Measurements from ENCODE around the gene RALGPS2. TPM values are rescaled to one million over a fixed set of nuclear protein-coding genes. Genes with fewer than 3 reads are reported as not detected.
A peak's percentile ranks its signal among the peaks of the same experiment; 100 is the strongest.
"Not testable (repeated sequence)": the region's sequence is repeated elsewhere in the genome, so short reads cannot be mapped to it uniquely, and the experiment has no call there.

RALGPS2 gene
- total and polyA plus RNA-seq, 2 donors, result 6.4 to 17.8 TPM

DNA sequence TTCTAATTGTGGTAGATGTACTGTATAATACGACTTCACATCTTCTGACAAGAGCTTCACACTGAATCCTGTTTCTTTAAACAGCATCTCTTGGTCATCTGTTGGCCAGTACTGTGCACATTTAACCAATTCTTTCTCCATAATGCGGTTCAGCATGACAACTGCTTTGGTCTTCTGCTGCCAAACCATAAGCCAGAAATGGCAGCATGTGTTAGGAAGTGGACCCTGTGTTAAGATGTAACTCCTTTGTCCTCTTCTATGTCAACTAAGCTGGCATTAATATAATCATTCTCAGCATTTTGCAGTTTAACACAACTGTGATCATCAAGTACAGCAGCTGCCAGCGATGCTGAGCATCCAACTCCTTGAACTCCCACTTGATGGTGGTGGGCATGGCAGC lies 22.3 kb downstream of the RALGPS2 start:
- H3K4me1 ChIP-seq (ENCODE audit: control insufficient read depth in 2 of 2, insufficient read depth in 2 of 2, low read length in 2 of 2); DNase-seq (ENCODE audit: low read depth in 6 of 9, low spot score in 9 of 9); H3K4me3 ChIP-seq (ENCODE audit: low read length in 2 of 2); H3K27me3 ChIP-seq (ENCODE audit: control insufficient read depth in 2 of 2, insufficient read depth in 1 of 2, low read length in 1 of 2); H3K36me3 ChIP-seq (ENCODE audit: control insufficient read depth in 2 of 2, insufficient read depth in 2 of 2, low read length in 1 of 2); H3K9me3 ChIP-seq (ENCODE audit: control insufficient read depth in 2 of 2, insufficient read depth in 1 of 2, low read length in 1 of 2); H3K27ac ChIP-seq (ENCODE audit: low read depth in 1 of 2, low read length in 1 of 2): not testable (repeated sequence)
- 98% methylated on average over 3 of the region's 3 CpGs for WGBS

DNA sequence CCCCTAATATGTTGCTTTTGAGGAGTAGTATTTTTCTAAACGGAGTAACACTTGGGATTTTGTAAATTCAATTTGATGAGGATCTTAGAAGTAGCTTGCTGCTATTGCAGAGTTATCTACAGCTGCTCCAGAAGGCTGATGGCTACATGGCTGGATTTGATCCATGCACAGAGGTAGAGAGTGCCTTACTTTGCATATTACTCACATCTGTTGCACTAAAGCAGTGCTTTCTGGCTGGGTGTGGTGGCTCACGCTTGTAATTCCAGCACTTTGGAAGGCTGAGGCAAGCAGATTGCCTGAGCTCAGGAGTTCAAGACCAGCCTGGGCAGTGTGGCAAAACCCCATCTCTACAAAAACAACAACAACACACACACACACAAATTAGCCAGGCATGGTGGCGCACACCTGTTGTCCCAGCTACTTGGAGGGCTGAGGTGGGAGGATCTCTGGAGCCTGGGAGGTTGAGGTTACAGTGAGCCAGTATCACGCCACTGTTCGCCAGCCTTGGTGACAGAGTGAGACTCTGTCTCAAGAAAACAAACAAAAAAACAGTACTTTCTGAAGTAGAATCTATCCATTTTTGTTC lies 24.6 kb downstream of the RALGPS2 start:
- no peaks in the 10 kb centered on the region for H3K27me3 ChIP-seq (ENCODE audit: control insufficient read depth in 2 of 2, insufficient read depth in 1 of 2, low read length in 1 of 2)
- DNase-seq (ENCODE audit: low read depth in 6 of 9, low spot score in 9 of 9), result no peak
- 99% methylated on average over 5 of the region's 5 CpGs for WGBS
- H3K9me3 ChIP-seq (ENCODE audit: control insufficient read depth in 2 of 2, insufficient read depth in 1 of 2, low read length in 1 of 2), result no peaks in the 10 kb centered on the region
- H3K4me3 ChIP-seq (ENCODE audit: low read length in 2 of 2), result no peak overlapping the region
- no peaks in the 10 kb centered on the region for H3K4me1 ChIP-seq (ENCODE audit: control insufficient read depth in 2 of 2, insufficient read depth in 2 of 2, low read length in 2 of 2)
- H3K27ac ChIP-seq (ENCODE audit: low read depth in 1 of 2, low read length in 1 of 2), result no peak overlapping the region
- no peaks in the 10 kb centered on the region for H3K36me3 ChIP-seq (ENCODE audit: control insufficient read depth in 2 of 2, insufficient read depth in 2 of 2, low read length in 1 of 2)

- 95% methylated on average over 4 of the region's 4 CpGs for WGBS
- no peak for DNase-seq (ENCODE audit: low read depth in 6 of 9, low spot score in 9 of 9)
- no peak overlapping the region for H3K27ac ChIP-seq (ENCODE audit: low read depth in 1 of 2, low read length in 1 of 2)
- peaks cover 0 to 2% of the 10 kb centered on the region in 2 donors for H3K9me3 ChIP-seq (ENCODE audit: control insufficient read depth in 2 of 2, insufficient read depth in 1 of 2, low read length in 1 of 2)
- no peaks in the 10 kb centered on the region for H3K36me3 ChIP-seq (ENCODE audit: control insufficient read depth in 2 of 2, insufficient read depth in 2 of 2, low read length in 1 of 2)
- no peak overlapping the region for H3K4me3 ChIP-seq (ENCODE audit: low read length in 2 of 2)
- no peaks in the 10 kb centered on the region for H3K27me3 ChIP-seq (ENCODE audit: control insufficient read depth in 2 of 2, insufficient read depth in 1 of 2, low read length in 1 of 2)
- no peaks in the 10 kb centered on the region for H3K4me1 ChIP-seq (ENCODE audit: control insufficient read depth in 2 of 2, insufficient read depth in 2 of 2, low read length in 2 of 2)
Measured at GRCh38 chr1:178751046-178751445, 26.0 kb downstream of the RALGPS2 start.

GRCh38 chr1:178752891-178753290 lies 27.8 kb downstream of the RALGPS2 start:
- peaks cover 0 to 2% of the 10 kb centered on the region in 2 donors for H3K9me3 ChIP-seq (ENCODE audit: control insufficient read depth in 2 of 2, insufficient read depth in 1 of 2, low read length in 1 of 2)

GRCh38 chr1:178754655-178755256 lies 29.7 kb downstream of the RALGPS2 start:
- not testable (repeated sequence) for DNase-seq (ENCODE audit: low read depth in 6 of 9, low spot score in 9 of 9); H3K4me3 ChIP-seq (ENCODE audit: low read length in 2 of 2); H3K27me3 ChIP-seq (ENCODE audit: control insufficient read depth in 2 of 2, insufficient read depth in 1 of 2, low read length in 1 of 2); H3K27ac ChIP-seq (ENCODE audit: low read depth in 1 of 2, low read length in 1 of 2); H3K4me1 ChIP-seq (ENCODE audit: control insufficient read depth in 2 of 2, insufficient read depth in 2 of 2, low read length in 2 of 2); H3K9me3 ChIP-seq (ENCODE audit: control insufficient read depth in 2 of 2, insufficient read depth in 1 of 2, low read length in 1 of 2); H3K36me3 ChIP-seq (ENCODE audit: control insufficient read depth in 2 of 2, insufficient read depth in 2 of 2, low read length in 1 of 2)
- WGBS, result 97% methylated on average over 3 of the region's 3 CpGs

More at GRCh38 chr1:178752891-178753290, 27.8 kb downstream of the RALGPS2 start:
- no peak overlapping the region for H3K4me3 ChIP-seq (ENCODE audit: low read length in 2 of 2)
- no peaks in the 10 kb centered on the region for H3K4me1 ChIP-seq (ENCODE audit: control insufficient read depth in 2 of 2, insufficient read depth in 2 of 2, low read length in 2 of 2)
- no peak for DNase-seq (ENCODE audit: low read depth in 6 of 9, low spot score in 9 of 9)
- H3K27me3 ChIP-seq (ENCODE audit: control insufficient read depth in 2 of 2, insufficient read depth in 1 of 2, low read length in 1 of 2), result no peaks in the 10 kb centered on the region
- H3K36me3 ChIP-seq (ENCODE audit: control insufficient read depth in 2 of 2, insufficient read depth in 2 of 2, low read length in 1 of 2), result no peaks in the 10 kb centered on the region
- H3K27ac ChIP-seq (ENCODE audit: low read depth in 1 of 2, low read length in 1 of 2), result no peak overlapping the region
- 86% methylated on average over 2 of the region's 2 CpGs for WGBS

DNA sequence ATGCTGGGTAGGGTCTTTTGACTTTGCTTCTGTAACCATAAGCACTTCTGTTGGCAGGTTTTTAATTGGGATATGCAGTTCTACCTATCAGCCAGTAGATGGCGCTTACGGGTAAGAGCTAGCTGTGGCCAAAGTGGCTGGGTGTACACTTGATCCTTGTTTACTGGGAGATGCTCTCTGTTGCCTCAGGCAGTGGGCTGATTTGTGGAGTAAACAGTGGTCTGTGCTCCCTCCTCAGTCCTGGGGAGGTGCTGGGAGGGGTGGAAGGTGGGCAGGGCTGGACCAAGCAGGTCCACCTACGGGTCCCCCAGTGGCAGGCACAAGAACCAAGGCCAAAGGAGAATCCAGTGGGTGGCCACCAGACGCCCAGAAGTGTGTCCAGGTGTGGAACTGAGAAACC lies 43.4 kb downstream of the RALGPS2 start:
- Histone ChIP-seq H3K9me3 (ENCODE audit: control insufficient read depth in 2 of 2, insufficient read depth in 1 of 2, low read length in 1 of 2) (peaks cover 5 to 34% of the 10 kb centered on the region in 2 donors), H3K27me3 (ENCODE audit: control insufficient read depth in 2 of 2, insufficient read depth in 1 of 2, low read length in 1 of 2) (no peaks in the 10 kb centered on the region), H3K4me1 (ENCODE audit: control insufficient read depth in 2 of 2, insufficient read depth in 2 of 2, low read length in 2 of 2) (no peaks in the 10 kb centered on the region), H3K4me3 (ENCODE audit: low read length in 2 of 2) (no peak overlapping the region), H3K36me3 (ENCODE audit: control insufficient read depth in 2 of 2, insufficient read depth in 2 of 2, low read length in 1 of 2) (peaks cover 0 to 3% of the 10 kb centered on the region in 2 donors), H3K27ac (ENCODE audit: low read depth in 1 of 2, low read length in 1 of 2) (no peak overlapping the region)
- peak in 1 of 9 donors; percentile 9 for DNase-seq (ENCODE audit: low read depth in 6 of 9, low spot score in 9 of 9)
- 70% methylated on average over 4 of the region's 4 CpGs for WGBS

GRCh38 chr1:178772952-178773351 lies 47.9 kb downstream of the RALGPS2 start:
- H3K4me1 ChIP-seq (ENCODE audit: control insufficient read depth in 2 of 2, insufficient read depth in 2 of 2, low read length in 2 of 2), result no peaks in the 10 kb centered on the region
- 96% methylated on average over 5 of the region's 5 CpGs for WGBS
- DNase-seq (ENCODE audit: low read depth in 6 of 9, low spot score in 9 of 9), result no peak
- no peaks in the 10 kb centered on the region for H3K27me3 ChIP-seq (ENCODE audit: control insufficient read depth in 2 of 2, insufficient read depth in 1 of 2, low read length in 1 of 2)
- peaks cover 5 to 20% of the 10 kb centered on the region in 2 donors for H3K9me3 ChIP-seq (ENCODE audit: control insufficient read depth in 2 of 2, insufficient read depth in 1 of 2, low read length in 1 of 2)
- H3K4me3 ChIP-seq (ENCODE audit: low read length in 2 of 2), result no peak overlapping the region
- H3K27ac ChIP-seq (ENCODE audit: low read depth in 1 of 2, low read length in 1 of 2), result no peak overlapping the region
- peaks cover 0 to 3% of the 10 kb centered on the region in 2 donors for H3K36me3 ChIP-seq (ENCODE audit: control insufficient read depth in 2 of 2, insufficient read depth in 2 of 2, low read length in 1 of 2)

DNA sequence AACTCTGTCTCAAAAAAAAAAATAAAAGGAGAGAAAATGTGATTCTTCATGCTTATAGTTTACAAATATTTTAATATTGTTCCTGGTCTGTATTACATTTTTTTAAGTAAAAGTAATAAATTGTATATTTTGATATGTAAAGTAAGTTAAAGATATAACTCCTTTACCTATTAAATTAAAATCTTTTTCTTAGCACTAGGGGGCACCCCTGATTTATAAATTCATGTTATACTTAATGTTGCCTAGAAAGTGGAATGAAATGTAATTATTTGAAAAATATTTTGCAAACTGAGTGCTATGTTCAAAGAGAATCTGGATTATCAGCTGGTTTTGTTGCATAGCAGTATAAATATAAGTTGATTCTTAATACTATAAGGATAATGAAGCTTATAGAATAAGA lies 49.2 kb downstream of the RALGPS2 start:
- H3K4me3 ChIP-seq (ENCODE audit: low read length in 2 of 2), result no peak overlapping the region
- H3K9me3 ChIP-seq (ENCODE audit: control insufficient read depth in 2 of 2, insufficient read depth in 1 of 2, low read length in 1 of 2), result peaks cover under 1 to 9% of the 10 kb centered on the region in 2 donors
- no peaks in the 10 kb centered on the region for H3K27me3 ChIP-seq (ENCODE audit: control insufficient read depth in 2 of 2, insufficient read depth in 1 of 2, low read length in 1 of 2)
- no peaks in the 10 kb centered on the region for H3K4me1 ChIP-seq (ENCODE audit: control insufficient read depth in 2 of 2, insufficient read depth in 2 of 2, low read length in 2 of 2)
- H3K36me3 ChIP-seq (ENCODE audit: control insufficient read depth in 2 of 2, insufficient read depth in 2 of 2, low read length in 1 of 2), result peaks cover 0 to under 1% of the 10 kb centered on the region in 2 donors
- DNase-seq (ENCODE audit: low read depth in 6 of 9, low spot score in 9 of 9), result peak in 4 of 9 donors; percentile 7 to 28 (median 15)
- H3K27ac ChIP-seq (ENCODE audit: low read depth in 1 of 2, low read length in 1 of 2), result no peak overlapping the region

- Histone ChIP-seq H3K4me1 (ENCODE audit: control insufficient read depth in 2 of 2, insufficient read depth in 2 of 2, low read length in 2 of 2) (no peaks in the 10 kb centered on the region), H3K36me3 (ENCODE audit: control insufficient read depth in 2 of 2, insufficient read depth in 2 of 2, low read length in 1 of 2) (peaks cover 0 to 4% of the 10 kb centered on the region in 2 donors), H3K27me3 (ENCODE audit: control insufficient read depth in 2 of 2, insufficient read depth in 1 of 2, low read length in 1 of 2) (no peaks in the 10 kb centered on the region), H3K9me3 (ENCODE audit: control insufficient read depth in 2 of 2, insufficient read depth in 1 of 2, low read length in 1 of 2) (no peaks in the 10 kb centered on the region), H3K4me3 (ENCODE audit: low read length in 2 of 2) (no peak overlapping the region), H3K27ac (ENCODE audit: low read depth in 1 of 2, low read length in 1 of 2) (no peak overlapping the region)
- DNase-seq (ENCODE audit: low read depth in 6 of 9, low spot score in 9 of 9), result no peak
- 100% methylated on average over 2 of the region's 2 CpGs for WGBS
Measured at GRCh38 chr1:178776553-178776952, 51.5 kb downstream of the RALGPS2 start.

Data from thymus (tissue), 11 donors.